Left forelimb (tissue), 1 donor: ENCODE measurements around the gene TEX36.
"Not testable (repeated sequence)": the region's sequence is repeated elsewhere in the genome, so short reads cannot be mapped to it uniquely, and the experiment has no call there.

Source experiments
- DNase-seq: peaks from one replicate; pipeline ENCODE4 v3.0.0-alpha.2; 2018; ENCODE audit warnings: low spot score

The TEX36 gene

GRCh38 chr10:125631806-125632205 is 51.2 kb downstream of the TEX36 start:
- no peak for DNase-seq

- no peak for DNase-seq
Measured at GRCh38 chr10:125629758-125630376, 53.1 kb downstream of the TEX36 start.

GRCh38 chr10:125628104-125629049 is 54.6 kb downstream of the TEX36 start:
- DNase-seq = no peak

GRCh38 chr10:125627646-125628045 is 55.3 kb downstream of the TEX36 start:
- no peak for DNase-seq

GRCh38 chr10:125626671-125627070 is 56.3 kb downstream of the TEX36 start:
- DNase-seq = no peak

GRCh38 chr10:125625586-125625985 is 57.4 kb downstream of the TEX36 start:
- DNase-seq = no peak

- DNase-seq = no peak
Measured at GRCh38 chr10:125624800-125625199, 58.2 kb downstream of the TEX36 start.

- no peak for DNase-seq
Measured at GRCh38 chr10:125621052-125621451, 61.9 kb downstream of the TEX36 start.

GRCh38 chr10:125620401-125620800 is 62.6 kb downstream of the TEX36 start:
- no peak for DNase-seq

- not testable (repeated sequence) for DNase-seq
Measured at GRCh38 chr10:125613062-125613461, 69.9 kb downstream of the TEX36 start.

GRCh38 chr10:125611756-125612155 is 71.2 kb downstream of the TEX36 start:
- no peak for DNase-seq

- DNase-seq = no peak
Measured at GRCh38 chr10:125611216-125611615, 71.7 kb downstream of the TEX36 start.

GRCh38 chr10:125609859-125610258 is 73.1 kb downstream of the TEX36 start:
- DNase-seq = no peak

GRCh38 chr10:125608474-125608873 is 74.5 kb downstream of the TEX36 start:
- DNase-seq = no peak

- DNase-seq = no peak
Measured at GRCh38 chr10:125607689-125608290, 75.2 kb downstream of the TEX36 start.

GRCh38 chr10:125606414-125607010 is 76.5 kb downstream of the TEX36 start:
- DNase-seq = no peak
